HCT116 (cell line): Measurements from ENCODE around the gene UBE2E1. TPM values are rescaled to one million over a fixed set of nuclear protein-coding genes. Genes with fewer than 3 reads are reported as not detected.

Experiments used
- ATAC-seq: fragments of 200-7000 bp; cut with Tn5 transposase; 2 replicates; pipeline ENCODE4 v1.9.1; 2020; ENCODE audit warnings: mild to moderate bottlenecking, moderate library complexity
- BruUV-seq: library from RNA; stranded (reverse); fragments of 400-500 nt; replicated peaks from 2 replicates; lab custom pipeline; 2021; lab: Mats Ljungman, UMichigan
- CTCF ChIA-PET: fragments of 300-600 bp; sonication (Branson Sonifier 250); formaldehyde crosslinking; loops from one replicate; lab custom pipeline; 2021; ENCODE audit warnings: antibody characterized with exemption; lab: Charles Lee
- POLR2A ChIA-PET: fragments of 300-600, 350-600 bp; sonication (Branson Sonifier 250); formaldehyde crosslinking; loops from one replicate; lab custom pipeline; 2021; ENCODE audit warnings: antibody characterized with exemption; lab: Charles Lee
- RAD21 ChIA-PET, 2 experiments: fragments of 300-600 bp; sonication (Branson Sonifier 250); formaldehyde crosslinking; loops; one replicate each; lab custom pipeline; 2023; ENCODE audit warnings: low total read pairs in 2 of 2; ENCODE audit not compliant: uncharacterized antibody in 2 of 2, unreplicated experiment in 2 of 2, low non-redundant PET in 1 of 2; lab: Charles Lee
- DNase-seq: peaks from one replicate; pipeline ENCODE4 v3.0.0-alpha.2; 2010; ENCODE audit warnings: low read depth, low spot score
- H2AFZ ChIP-seq: fragments of 200-600 bp; shearing (Covaris generic), sonication (generic); 2 replicates; pipeline ENCODE4 v1.6.1; 2017; ENCODE audit warnings: low read depth, mixed run types, mixed read lengths, antibody characterized with exemption, low read length; ENCODE audit not compliant: poor library complexity, severe bottlenecking
- H3K27ac ChIP-seq: 2 replicates; pipeline ENCODE4 v1.5.1; 2012; ENCODE audit warnings: low read depth, low read length
- H3K27me3 ChIP-seq: fragments of 200-600 bp; sonication (generic); 2 replicates; pipeline ENCODE4 v1.6.1; 2016; ENCODE audit warnings: mixed run types, low read length, mixed read lengths; ENCODE audit not compliant: insufficient read depth
- H3K36me3 ChIP-seq, 2 experiments: fragments of 200-500 bp in 1 of 2; fragments of 200-600 bp in 1 of 2; sonication (Bioruptor generic) in 1 of 2; sonication (generic) in 1 of 2; 2 replicates each; pipeline versions ENCODE4 v1.5.1 to v1.6.1; 2014 to 2016; ENCODE audit warnings: low read length in 2 of 2, inconsistent platforms in 1 of 2, mixed read lengths in 1 of 2, mixed run types in 1 of 2; ENCODE audit not compliant: insufficient read depth in 2 of 2, control insufficient read depth in 1 of 2
- H3K4me1 ChIP-seq, 2 experiments: fragments of 200-600 bp in 1 of 2; sonication (generic) in 1 of 2; 2 replicates each; pipeline versions ENCODE4 v1.5.1 to v1.6.1; 2012 to 2017; ENCODE audit warnings: low read length in 2 of 2, inconsistent platforms in 1 of 2, mild to moderate bottlenecking in 1 of 2, mixed read lengths in 1 of 2, mixed run types in 1 of 2, moderate library complexity in 1 of 2; ENCODE audit not compliant: insufficient read depth in 2 of 2, control insufficient read depth in 1 of 2
- H3K4me2 ChIP-seq: fragments of 200-600 bp; sonication (generic); 2 replicates; pipeline ENCODE4 v1.6.1; 2017; ENCODE audit warnings: mixed run types, low read length, mixed read lengths
- H3K4me3 ChIP-seq, 2 experiments: fragments of 200-600 bp in 1 of 2; sonication (generic) in 1 of 2; replicated peaks in 1 of 2; 2 replicates each; pipeline ENCODE4 v1.5.1; 2011 to 2016; ENCODE audit warnings: low read length in 2 of 2, control low read depth in 1 of 2, low read depth in 1 of 2, mild to moderate bottlenecking in 1 of 2, mixed read lengths in 1 of 2, mixed run types in 1 of 2
- H3K79me2 ChIP-seq: fragments of 200-600 bp; sonication (generic); 2 replicates; pipeline ENCODE4 v1.6.1; 2017; ENCODE audit warnings: mild to moderate bottlenecking, mixed run types, low read length, moderate library complexity, mixed read lengths; ENCODE audit not compliant: insufficient read depth
- H3K9ac ChIP-seq: fragments of 200-600 bp; sonication (generic); 2 replicates; pipeline ENCODE4 v1.6.1; 2016; ENCODE audit warnings: low read length, mixed read lengths
- H3K9me2 ChIP-seq: fragments of 200-600 bp; sonication (generic), shearing (Covaris generic); 2 replicates; pipeline ENCODE4 v1.6.1; 2017; ENCODE audit warnings: mixed run types, mild to moderate bottlenecking, moderate library complexity; ENCODE audit not compliant: insufficient read depth
- H3K9me3 ChIP-seq, 2 experiments: fragments of 200-500 bp in 1 of 2; fragments of 200-600 bp in 1 of 2; sonication (Bioruptor generic) in 1 of 2; sonication (generic) in 1 of 2; 2 replicates each; pipeline ENCODE4 v1.6.1; 2014 to 2017; ENCODE audit warnings: low read length in 2 of 2, mixed read lengths in 2 of 2, inconsistent platforms in 1 of 2, low read depth in 1 of 2, mild to moderate bottlenecking in 1 of 2, mixed run types in 1 of 2, moderate library complexity in 1 of 2; ENCODE audit not compliant: control insufficient read depth in 1 of 2, insufficient read depth in 1 of 2
- H4K20me1 ChIP-seq: fragments of 200-600 bp; sonication (generic), shearing (Covaris generic); 2 replicates; pipeline ENCODE4 v1.6.1; 2017; ENCODE audit warnings: mixed run types, mild to moderate bottlenecking, moderate library complexity; ENCODE audit not compliant: insufficient read depth
- CBX3 ChIP-seq: IDR thresholded peaks from 2 replicates; pipeline ENCODE4 v1.6.1; 2012; ENCODE audit warnings: low read depth
- CEBPB ChIP-seq: IDR thresholded peaks from 2 replicates; pipeline ENCODE4 v1.6.1; 2012; ENCODE audit warnings: low read depth
- EGR1 ChIP-seq: IDR thresholded peaks from 2 replicates; pipeline ENCODE4 v1.6.1; 2012; ENCODE audit warnings: low read depth
- ELF1 ChIP-seq: IDR thresholded peaks from 2 replicates; pipeline ENCODE4 v1.6.1; 2012; ENCODE audit warnings: low read depth, borderline replicate concordance
- EZH2 ChIP-seq: fragments of 200-600 bp; sonication (generic); IDR thresholded peaks from 2 replicates; pipeline ENCODE4 v1.6.1; 2017; ENCODE audit warnings: antibody characterized with exemption, mixed run types
- EZH2phosphoT487 ChIP-seq: fragments of 200-600 bp; IDR thresholded peaks from 2 replicates; pipeline ENCODE4 v1.6.1; 2018; ENCODE audit warnings: antibody characterized with exemption, borderline replicate concordance
- FOSL1 ChIP-seq: IDR thresholded peaks from 2 replicates; pipeline ENCODE4 v1.6.1; 2012; ENCODE audit warnings: low read depth
- JUND ChIP-seq: IDR thresholded peaks from 2 replicates; pipeline ENCODE4 v1.6.1; 2012
- POLR2A ChIP-seq: IDR thresholded peaks from 2 replicates; pipeline ENCODE4 v1.7.0; 2011; ENCODE audit warnings: borderline replicate concordance; ENCODE audit not compliant: insufficient read depth, insufficient read length; ENCODE audit errors: extremely low read depth
- POLR2AphosphoS5 ChIP-seq: IDR thresholded peaks from 2 replicates; pipeline ENCODE4 v1.6.1; 2011; ENCODE audit warnings: mild to moderate bottlenecking, low read depth, low read length, moderate library complexity
- RAD21 ChIP-seq: IDR thresholded peaks from 2 replicates; pipeline ENCODE4 v1.6.1; 2012; ENCODE audit warnings: low read depth, mild to moderate bottlenecking
- SP1 ChIP-seq: IDR thresholded peaks from 2 replicates; pipeline ENCODE4 v1.6.1; 2012; ENCODE audit warnings: low read depth
- SRF ChIP-seq: IDR thresholded peaks from 2 replicates; pipeline ENCODE4 v1.6.1; 2012; ENCODE audit warnings: low read depth
- TCF7L2 ChIP-seq: IDR thresholded peaks from 2 replicates; pipeline ENCODE4 v1.7.0; 2011; ENCODE audit warnings: borderline replicate concordance, inconsistent platforms; ENCODE audit not compliant: insufficient read depth, insufficient read length; ENCODE audit errors: extremely low read depth
- ZNF274 ChIP-seq: fragments of 200-500 bp; sonication (Bioruptor generic); IDR thresholded peaks from 2 replicates; pipeline ENCODE4 v1.6.1; 2014; ENCODE audit warnings: mild to moderate bottlenecking, low read depth, low read length, inconsistent platforms
- intact Hi-C: fragments of 100-400 bp; cut with micrococcal nuclease; formaldehyde crosslinking; loops from 2 replicates; pipeline ENCODE4 v1.10.0; 2022
- total RNA-seq: library from RNA; stranded (reverse); gene quantifications from one replicate; pipeline ENCODE4 v1.2.1, GENCODE V29; 2021; ENCODE audit not compliant: unreplicated experiment
- TF ChIP-seq, protein P1 (sequence below): IDR thresholded peaks from 2 replicates; pipeline ENCODE4 v1.6.1; 2012; ENCODE audit warnings: low read depth
- TF ChIP-seq, protein P2 (sequence below): IDR thresholded peaks from 2 replicates; pipeline ENCODE4 v1.6.1; 2012

Gene UBE2E1
- total RNA-seq, 1 experiment from 2014 or later, result 75.1 TPM

DNA sequence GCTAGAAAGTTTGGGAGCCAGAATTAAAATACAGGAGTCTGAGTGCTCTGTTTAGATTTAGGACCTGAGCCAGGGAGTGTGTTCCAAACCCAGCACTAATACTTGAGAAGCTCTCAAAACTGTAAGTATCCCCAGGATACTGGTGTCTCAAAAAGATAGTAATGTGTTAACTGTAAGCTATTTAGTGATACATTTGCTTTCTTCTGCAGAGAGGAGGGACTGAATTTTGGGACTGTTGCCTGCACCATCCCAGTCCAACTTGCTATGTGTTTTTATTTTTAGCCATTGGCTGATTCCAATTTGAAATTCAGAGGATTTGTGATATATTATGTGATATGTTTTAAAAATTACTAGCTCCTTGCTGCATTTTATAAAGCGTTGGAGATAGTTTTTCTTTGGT, 31.5 kb downstream of the UBE2E1 start:
- ChIA-PET RAD21 (no interaction called here), CTCF (interaction anchor here (0.9 to 1.5 kb wide), 2 partner anchors 9 to 13 kb away, joined by 3 read pairs; no protein-coding TSS in a partner anchor), POLR2A (interaction anchor here (0.7 kb wide), 1 partner anchor 85 kb away, joined by 3 read pairs; no protein-coding TSS in a partner anchor)
- Histone ChIP-seq H3K4me1 (no peaks in the 10 kb centered on the region), H3K4me3 (no peak overlapping the region), H3K79me2 (peaks cover 64% of the 10 kb centered on the region), H4K20me1 (no peaks in the 10 kb centered on the region; the same call in 1 of the 2 replicates), H2AFZ (no peak overlapping the region), H3K27ac (no peak overlapping the region), H3K4me2 (no peak overlapping the region), H3K9ac (no peak overlapping the region), H3K27me3 (no peaks in the 10 kb centered on the region), H3K9me3 (no peaks in the 10 kb centered on the region), H3K9me2 (no peaks in the 10 kb centered on the region), H3K36me3 (no peaks in the 10 kb centered on the region)
- intact Hi-C loops, result no loop called here
- DNase-seq, result no peak
- BruUV-seq, result no TSS peak
- no peak for ATAC-seq
- TF ChIP-seq JUND (no peak), EZH2phosphoT487 (no peak), FOSL1 (no peak), EZH2 (no peak)

DNA sequence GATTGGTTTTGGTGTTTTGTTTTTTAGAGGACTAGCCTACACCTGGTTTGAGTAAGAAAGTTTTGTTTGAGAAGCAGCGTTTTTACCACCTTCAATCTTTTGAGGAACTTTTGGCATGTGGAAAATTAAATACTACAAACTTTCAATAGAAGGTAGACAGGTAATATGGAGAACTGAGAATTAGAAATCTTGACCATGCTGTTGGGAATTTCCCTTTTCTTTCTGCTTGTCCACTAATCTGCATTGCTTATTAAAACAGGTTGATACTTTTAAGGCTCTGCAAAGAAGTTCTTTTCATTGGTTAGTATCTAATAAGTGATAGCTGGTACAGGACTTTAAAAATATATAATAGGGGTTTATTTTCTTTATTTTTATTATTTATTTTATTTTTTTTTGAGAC, 31.9 kb downstream of the UBE2E1 start:
- POLR2A ChIA-PET, result interaction anchor here (0.7 kb wide), 1 partner anchor 86 kb away, joined by 3 read pairs; no protein-coding TSS in a partner anchor
- TF ChIP-seq JUND (no peak), FOSL1 (no peak), SRF (no peak), ELF1 (no peak), CBX3 (no peak), POLR2A (no peak), EGR1 (no peak), RAD21 (no peak), CEBPB (no peak), ZNF274 (no peak), SP1 (no peak), TCF7L2 (no peak), EZH2 (no peak), POLR2AphosphoS5 (no peak)
- TF ChIP-seq, protein P1, sequence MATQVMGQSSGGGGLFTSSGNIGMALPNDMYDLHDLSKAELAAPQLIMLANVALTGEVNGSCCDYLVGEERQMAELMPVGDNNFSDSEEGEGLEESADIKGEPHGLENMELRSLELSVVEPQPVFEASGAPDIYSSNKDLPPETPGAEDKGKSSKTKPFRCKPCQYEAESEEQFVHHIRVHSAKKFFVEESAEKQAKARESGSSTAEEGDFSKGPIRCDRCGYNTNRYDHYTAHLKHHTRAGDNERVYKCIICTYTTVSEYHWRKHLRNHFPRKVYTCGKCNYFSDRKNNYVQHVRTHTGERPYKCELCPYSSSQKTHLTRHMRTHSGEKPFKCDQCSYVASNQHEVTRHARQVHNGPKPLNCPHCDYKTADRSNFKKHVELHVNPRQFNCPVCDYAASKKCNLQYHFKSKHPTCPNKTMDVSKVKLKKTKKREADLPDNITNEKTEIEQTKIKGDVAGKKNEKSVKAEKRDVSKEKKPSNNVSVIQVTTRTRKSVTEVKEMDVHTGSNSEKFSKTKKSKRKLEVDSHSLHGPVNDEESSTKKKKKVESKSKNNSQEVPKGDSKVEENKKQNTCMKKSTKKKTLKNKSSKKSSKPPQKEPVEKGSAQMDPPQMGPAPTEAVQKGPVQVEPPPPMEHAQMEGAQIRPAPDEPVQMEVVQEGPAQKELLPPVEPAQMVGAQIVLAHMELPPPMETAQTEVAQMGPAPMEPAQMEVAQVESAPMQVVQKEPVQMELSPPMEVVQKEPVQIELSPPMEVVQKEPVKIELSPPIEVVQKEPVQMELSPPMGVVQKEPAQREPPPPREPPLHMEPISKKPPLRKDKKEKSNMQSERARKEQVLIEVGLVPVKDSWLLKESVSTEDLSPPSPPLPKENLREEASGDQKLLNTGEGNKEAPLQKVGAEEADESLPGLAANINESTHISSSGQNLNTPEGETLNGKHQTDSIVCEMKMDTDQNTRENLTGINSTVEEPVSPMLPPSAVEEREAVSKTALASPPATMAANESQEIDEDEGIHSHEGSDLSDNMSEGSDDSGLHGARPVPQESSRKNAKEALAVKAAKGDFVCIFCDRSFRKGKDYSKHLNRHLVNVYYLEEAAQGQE, result no peak
- TF ChIP-seq, protein P2, sequence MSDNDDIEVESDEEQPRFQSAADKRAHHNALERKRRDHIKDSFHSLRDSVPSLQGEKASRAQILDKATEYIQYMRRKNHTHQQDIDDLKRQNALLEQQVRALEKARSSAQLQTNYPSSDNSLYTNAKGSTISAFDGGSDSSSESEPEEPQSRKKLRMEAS, result no peak

More for the DNA sequence above, 31.9 kb downstream of the UBE2E1 start:
- intact Hi-C loops, result no loop called here
- Histone ChIP-seq H3K9me2 (no peaks in the 10 kb centered on the region), H3K36me3 (no peaks in the 10 kb centered on the region), H3K4me3 (no peak overlapping the region), H3K4me1 (no peaks in the 10 kb centered on the region), H3K79me2 (peaks cover 68% of the 10 kb centered on the region), H4K20me1 (no peaks in the 10 kb centered on the region; the same call in 1 of the 2 replicates), H2AFZ (no peak overlapping the region), H3K9me3 (no peaks in the 10 kb centered on the region), H3K4me2 (no peak overlapping the region), H3K9ac (no peak overlapping the region), H3K27me3 (no peaks in the 10 kb centered on the region), H3K27ac (no peak overlapping the region)
- BruUV-seq, result no TSS peak
- ChIA-PET CTCF (interaction anchor here (0.9 kb wide), 1 partner anchor 9 kb away, joined by 3 read pairs; no protein-coding TSS in a partner anchor), RAD21 (no interaction called here)
- no peak for ATAC-seq
- DNase-seq, result no peak
